Mesendoderm (in vitro differentiated cells): Measurements from ENCODE around the gene GPR17.

Source experiments
- DNase-seq: peaks from one replicate; pipeline ENCODE4 v3.0.0; 2013
- H2AK5ac ChIP-seq: 2 replicates; pipeline ENCODE4 v1.6.1; 2013; ENCODE audit warnings: low read length, inconsistent platforms
- H2BK120ac ChIP-seq: 2 replicates; pipeline ENCODE4 v1.6.1; 2013; ENCODE audit warnings: low read depth, mild to moderate bottlenecking, low read length, moderate library complexity, mixed read lengths
- H2BK15ac ChIP-seq: replicated peaks from 2 replicates; pipeline ENCODE4 v1.6.1; 2013; ENCODE audit warnings: low read depth, mild to moderate bottlenecking, moderate library complexity
- H2BK5ac ChIP-seq: 2 replicates; pipeline ENCODE4 v1.6.1; 2013; ENCODE audit warnings: low read length, inconsistent platforms
- H3K18ac ChIP-seq: 2 replicates; pipeline ENCODE4 v1.6.1; 2013; ENCODE audit warnings: mild to moderate bottlenecking, low read length, mixed read lengths
- H3K23ac ChIP-seq: one replicate; pipeline ENCODE4 v1.6.1; 2013; ENCODE audit warnings: low read length
- H3K27ac ChIP-seq: 2 replicates; pipeline ENCODE4 v1.5.1; 2013; ENCODE audit warnings: low read depth, mild to moderate bottlenecking, inconsistent platforms, low read length, moderate library complexity
- H3K27me3 ChIP-seq: 2 replicates; pipeline ENCODE4 v1.6.1; 2013; ENCODE audit warnings: low read length, control low read depth, mild to moderate bottlenecking, inconsistent platforms; ENCODE audit not compliant: insufficient read depth, poor library complexity
- H3K36me3 ChIP-seq: 2 replicates; pipeline ENCODE4 v1.6.1; 2013; ENCODE audit warnings: low read length, inconsistent platforms; ENCODE audit not compliant: control insufficient read depth, insufficient read depth
- H3K4ac ChIP-seq: one replicate; pipeline ENCODE4 v1.6.1; 2013; ENCODE audit warnings: low read depth, mild to moderate bottlenecking, low read length, moderate library complexity
- H3K4me1 ChIP-seq: 2 replicates; pipeline ENCODE4 v1.6.1; 2013; ENCODE audit warnings: low read depth, low read length, inconsistent platforms; ENCODE audit not compliant: control insufficient read depth
- H3K4me2 ChIP-seq: 2 replicates; pipeline ENCODE4 v1.6.1; 2013; ENCODE audit warnings: low read length
- H3K4me3 ChIP-seq: 2 replicates; pipeline ENCODE4 v1.5.1; 2013; ENCODE audit warnings: mild to moderate bottlenecking, low read length
- H3K56ac ChIP-seq: one replicate; pipeline ENCODE4 v1.6.1; 2013; ENCODE audit warnings: low read length
- H3K79me1 ChIP-seq: 2 replicates; pipeline ENCODE4 v1.6.1; 2013; ENCODE audit warnings: low read length, inconsistent platforms
- H3K79me2 ChIP-seq: 2 replicates; pipeline ENCODE4 v1.6.1; 2013; ENCODE audit warnings: mild to moderate bottlenecking, low read length; ENCODE audit not compliant: control insufficient read depth, insufficient read depth
- H3K9ac ChIP-seq: 2 replicates; pipeline ENCODE4 v1.6.1; 2013; ENCODE audit warnings: low read length, inconsistent platforms
- H4K5ac ChIP-seq: one replicate; pipeline ENCODE4 v1.6.1; 2013; ENCODE audit warnings: low read length
- H4K8ac ChIP-seq: one replicate; pipeline ENCODE4 v1.6.1; 2013; ENCODE audit warnings: low read depth, mild to moderate bottlenecking, control low read depth, low read length, moderate library complexity
- WGBS: extraction: QIAGEN DNeasy Blood & Tissue Kit; methylation state at CpG from one replicate; pipeline ENCODE4 v1.1.7; 2013; ENCODE audit warnings: low lambda C conversion rate, missing lambda C conversion rate; ENCODE audit not compliant: insufficient coverage; ENCODE audit errors: extremely low coverage; 5-methylcytosine and 5-hydroxymethylcytosine counted together

GPR17 gene

DNA sequence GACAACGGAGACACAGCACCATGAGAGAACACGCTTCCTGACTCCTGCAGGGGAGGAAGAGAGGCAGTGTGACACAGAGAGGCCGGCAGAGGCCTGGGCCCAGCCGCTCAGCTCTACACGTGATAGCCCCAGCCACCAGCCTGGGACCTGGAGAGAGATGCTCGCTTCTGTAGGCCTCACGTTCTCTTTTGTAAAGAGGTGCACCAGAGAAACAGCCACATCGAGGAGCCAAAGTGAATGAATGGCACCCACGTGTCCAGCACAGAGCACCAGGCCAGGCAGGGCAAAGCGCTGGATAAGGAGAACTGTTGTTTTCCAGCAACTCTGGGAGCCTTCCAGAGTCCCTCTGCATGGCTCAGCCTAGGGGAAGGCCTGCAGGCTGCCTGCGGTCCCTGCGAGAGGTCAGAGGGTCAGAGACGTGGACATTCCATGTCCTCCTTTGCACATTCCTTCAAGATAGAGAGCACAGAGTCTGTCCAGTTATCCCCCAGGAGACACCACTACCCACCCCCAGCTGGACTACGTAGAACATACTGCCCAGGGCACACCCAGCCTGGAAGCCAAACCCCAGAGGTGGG lies 15.2 kb downstream of the GPR17 start:
- Histone ChIP-seq H3K79me1 (no peaks in the 10 kb centered on the region), H3K9ac (no peak overlapping the region), H3K4ac (no peak overlapping the region), H2AK5ac (no peak overlapping the region), H3K79me2 (no peaks in the 10 kb centered on the region), H3K4me3 (no peak overlapping the region), H3K27ac (no peak overlapping the region), H3K56ac (no peak overlapping the region), H3K36me3 (no peaks in the 10 kb centered on the region), H3K27me3 (peaks cover 6% of the 10 kb centered on the region), H3K4me1 (peaks cover 2% of the 10 kb centered on the region), H3K23ac (no peak overlapping the region), H4K5ac (no peak overlapping the region), H3K4me2 (no peak overlapping the region), H4K8ac (no peak overlapping the region), H2BK120ac (no peak overlapping the region), H3K18ac (no peak overlapping the region), H2BK5ac (no peak overlapping the region), H2BK15ac (no peak overlapping the region)
- DNase-seq = no peak
- no CpG with 5 or more reads among the region's 14 CpGs for WGBS

DNA sequence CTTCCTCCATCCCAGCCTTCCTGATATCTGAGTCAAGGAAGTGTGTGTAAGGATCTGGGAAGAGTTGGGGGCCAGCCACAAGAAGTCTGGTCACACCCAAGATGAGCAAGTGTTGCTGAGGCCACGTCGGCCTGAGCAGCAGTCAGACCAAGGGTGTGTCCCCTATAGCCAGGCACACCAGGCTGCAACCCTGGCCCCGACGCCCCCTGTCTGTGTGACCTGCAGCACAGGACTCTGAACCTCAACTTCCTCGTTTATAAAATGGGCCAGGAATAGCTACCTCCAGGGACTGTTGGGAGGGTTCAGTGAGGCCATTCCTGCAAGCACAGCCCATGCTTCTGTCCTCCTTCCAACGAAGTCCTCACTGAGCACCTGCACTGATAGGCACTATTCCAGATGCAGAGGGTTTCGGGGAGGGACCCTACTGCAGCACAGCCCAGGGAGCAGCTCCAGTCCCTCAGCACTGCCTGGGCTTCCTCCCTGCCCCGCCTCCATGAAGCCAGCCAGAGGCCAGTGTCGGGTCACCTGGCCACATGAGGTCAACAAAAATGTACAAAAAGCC lies 16.1 kb downstream of the GPR17 start:
- no peak for DNase-seq
- H3K9ac ChIP-seq = no peak overlapping the region
- no peak overlapping the region for H3K56ac ChIP-seq
- H3K36me3 ChIP-seq = no peaks in the 10 kb centered on the region
- no peak overlapping the region for H3K23ac ChIP-seq
- no peak overlapping the region for H4K5ac ChIP-seq
- no peak overlapping the region for H3K4me2 ChIP-seq
- no peaks in the 10 kb centered on the region for H3K79me1 ChIP-seq
- H2BK15ac ChIP-seq = no peak overlapping the region
- no peak overlapping the region for H3K4ac ChIP-seq
- H2BK120ac ChIP-seq = no peak overlapping the region
- H3K4me3 ChIP-seq = no peak overlapping the region
- H2BK5ac ChIP-seq = no peak overlapping the region
- no peak overlapping the region for H3K18ac ChIP-seq
- no peak overlapping the region for H2AK5ac ChIP-seq
- no peak overlapping the region for H4K8ac ChIP-seq
- no peak overlapping the region for H3K27ac ChIP-seq
- WGBS = no CpG with 5 or more reads among the region's 9 CpGs
- peaks cover 2% of the 10 kb centered on the region for H3K4me1 ChIP-seq
- no peaks in the 10 kb centered on the region for H3K79me2 ChIP-seq
- H3K27me3 ChIP-seq = peaks cover 6% of the 10 kb centered on the region

DNA sequence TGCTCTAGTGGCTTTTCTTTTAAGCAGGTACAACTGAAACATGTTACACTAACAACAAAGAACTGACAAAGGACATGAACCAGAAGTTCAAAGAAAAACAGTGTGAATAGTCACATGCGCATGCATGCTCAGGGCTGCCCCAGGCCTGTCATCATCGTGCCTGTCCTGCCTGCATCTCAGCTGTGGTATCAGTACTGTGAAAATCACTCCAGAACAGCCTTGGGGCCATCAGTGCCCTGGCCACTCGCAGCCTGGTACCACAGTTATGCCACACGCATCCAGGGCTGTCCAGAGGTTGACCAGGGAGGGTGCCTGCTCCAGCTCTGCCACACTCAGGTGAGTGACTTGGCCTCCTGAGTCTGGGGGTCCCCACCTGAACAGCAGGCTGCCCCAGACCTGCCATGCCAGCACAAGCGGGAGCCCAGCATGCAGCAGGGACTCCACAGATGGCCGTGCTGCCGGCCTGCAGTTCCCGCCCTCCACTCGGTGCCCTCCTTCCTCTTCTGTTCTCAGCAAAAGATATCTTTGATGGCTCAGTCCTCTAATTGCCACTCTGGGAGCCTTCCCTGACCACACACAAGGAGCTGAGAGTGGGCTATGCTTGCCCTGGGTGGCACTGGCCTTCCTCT lies 17.1 kb downstream of the GPR17 start:
- WGBS = no CpG with 5 or more reads among the region's 9 CpGs

DNA sequence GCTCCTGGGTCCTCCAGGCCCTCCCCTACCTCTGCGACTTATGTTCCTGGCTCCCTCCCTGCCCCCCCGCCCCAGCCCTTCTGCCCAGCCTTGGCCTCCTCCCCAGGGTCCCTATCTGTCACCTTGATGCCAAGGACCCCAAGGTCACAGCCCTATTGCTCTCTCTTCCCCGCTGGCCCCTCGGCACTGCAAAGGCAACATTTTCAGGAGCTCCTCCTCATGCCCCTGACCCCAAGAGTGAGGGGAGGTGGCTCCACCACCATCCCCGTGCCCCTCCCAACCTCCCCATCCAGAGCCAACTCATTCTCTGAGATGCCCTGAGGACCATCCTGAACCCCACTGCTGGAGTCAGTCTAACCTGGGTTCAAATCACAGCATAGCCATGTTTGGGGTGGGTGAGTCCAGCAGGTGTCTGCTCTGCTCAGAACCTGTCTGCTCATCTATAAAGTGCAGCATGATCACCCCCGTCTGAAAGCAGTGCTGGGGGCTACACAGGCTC lies 17.7 kb downstream of the GPR17 start:
- Histone ChIP-seq H3K79me2 (no peaks in the 10 kb centered on the region), H2AK5ac (no peak overlapping the region), H3K56ac (peak overlapping the region; percentile 65), H3K27ac (no peak overlapping the region), H3K79me1 (no peaks in the 10 kb centered on the region), H3K23ac (no peak overlapping the region), H3K4ac (no peak overlapping the region), H4K5ac (no peak overlapping the region), H3K4me1 (peaks cover 2% of the 10 kb centered on the region), H2BK5ac (no peak overlapping the region), H3K18ac (no peak overlapping the region), H3K27me3 (peaks cover 6% of the 10 kb centered on the region), H4K8ac (no peak overlapping the region), H3K4me2 (no peak overlapping the region), H2BK120ac (no peak overlapping the region), H3K9ac (no peak overlapping the region), H3K4me3 (no peak overlapping the region), H2BK15ac (no peak overlapping the region), H3K36me3 (no peaks in the 10 kb centered on the region)
- WGBS = no CpG with 5 or more reads among the region's 6 CpGs
- DNase-seq = no peak

More for the DNA sequence above, 17.1 kb downstream of the GPR17 start:
- H3K23ac ChIP-seq = no peak overlapping the region
- H3K27me3 ChIP-seq = peaks cover 6% of the 10 kb centered on the region
- no peak overlapping the region for H3K4me3 ChIP-seq
- H3K4me1 ChIP-seq = peaks cover 2% of the 10 kb centered on the region
- H3K18ac ChIP-seq = no peak overlapping the region
- H3K4ac ChIP-seq = no peak overlapping the region
- no peak overlapping the region for H3K56ac ChIP-seq
- no peak for DNase-seq
- H4K8ac ChIP-seq = no peak overlapping the region
- no peaks in the 10 kb centered on the region for H3K36me3 ChIP-seq
- H2BK5ac ChIP-seq = no peak overlapping the region
- no peaks in the 10 kb centered on the region for H3K79me1 ChIP-seq
- no peak overlapping the region for H2AK5ac ChIP-seq
- H4K5ac ChIP-seq = no peak overlapping the region
- no peak overlapping the region for H3K9ac ChIP-seq
- H3K27ac ChIP-seq = no peak overlapping the region
- no peaks in the 10 kb centered on the region for H3K79me2 ChIP-seq
- H3K4me2 ChIP-seq = no peak overlapping the region
- H2BK15ac ChIP-seq = no peak overlapping the region
- no peak overlapping the region for H2BK120ac ChIP-seq

DNA sequence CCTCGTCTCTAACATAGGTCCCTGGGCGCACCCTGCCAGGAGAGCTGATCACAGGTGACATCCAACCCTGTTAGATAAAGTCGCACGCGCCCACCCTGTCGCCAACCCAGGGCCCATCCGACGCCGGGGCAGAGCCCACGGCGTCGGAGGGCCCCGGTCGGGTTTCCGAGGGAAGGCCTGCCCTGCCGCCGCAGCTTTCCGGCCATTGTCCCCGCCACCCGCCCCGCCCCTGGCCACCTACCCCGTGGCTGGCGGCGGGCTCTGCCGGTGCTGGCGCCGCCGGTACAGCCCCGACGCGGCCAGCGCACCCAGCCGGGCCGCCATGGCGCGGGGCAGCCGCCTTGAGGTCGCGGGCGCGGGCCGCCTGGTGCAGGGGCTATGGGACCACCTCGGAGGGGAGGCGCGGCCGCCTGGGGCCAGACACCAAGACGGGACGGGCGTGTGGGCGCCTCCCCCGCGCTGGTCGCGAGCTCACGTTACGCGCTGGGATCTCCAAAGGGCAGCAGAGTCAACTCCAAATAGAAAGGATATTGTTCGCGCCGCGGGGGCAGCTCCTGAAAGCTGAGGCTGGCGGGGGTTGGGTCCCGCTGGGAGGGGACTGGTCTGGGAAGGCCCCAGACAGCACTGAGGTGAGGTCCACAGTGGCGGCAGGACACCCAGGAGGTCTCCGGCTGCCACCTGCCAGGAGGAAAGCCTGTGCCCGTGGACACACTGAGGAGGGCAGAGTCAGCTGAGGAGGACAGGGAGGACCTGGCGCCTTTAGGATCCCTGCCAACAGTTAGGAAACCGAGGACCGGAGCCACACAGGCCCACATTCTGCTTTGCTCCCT lies 18.3 kb downstream of the GPR17 start:
- Histone ChIP-seq H3K36me3 (no peaks in the 10 kb centered on the region), H3K79me1 (no peaks in the 10 kb centered on the region), H3K4me3 (no peak overlapping the region), H3K79me2 (no peaks in the 10 kb centered on the region), H3K18ac (no peak overlapping the region), H3K27ac (no peak overlapping the region), H2BK15ac (no peak overlapping the region), H2BK5ac (no peak overlapping the region), H3K4me1 (peaks cover 2% of the 10 kb centered on the region), H3K56ac (peak overlapping the region; percentile 83), H3K23ac (peak overlapping the region; percentile 89), H2BK120ac (no peak overlapping the region), H3K4ac (no peak overlapping the region), H4K8ac (no peak overlapping the region), H4K5ac (no peak overlapping the region), H2AK5ac (no peak overlapping the region), H3K4me2 (peak overlapping the region; percentile 61), H3K27me3 (peaks cover 6% of the 10 kb centered on the region), H3K9ac (peak overlapping the region; percentile 71)
- no peak for DNase-seq
- no CpG with 5 or more reads among the region's 69 CpGs for WGBS
